Osteoblast (primary cell): ENCODE measurements around the gene ARHGAP18. TPM values are rescaled to one million over a fixed set of nuclear protein-coding genes. Genes with fewer than 3 reads are reported as not detected.

Source experiments
- DNase-seq: peaks from one replicate; pipeline ENCODE4 v3.0.0; 2011; ENCODE audit warnings: low spot score, mixed read lengths; ENCODE audit not compliant: insufficient read length; ENCODE audit errors: missing footprints
- H2AFZ ChIP-seq: 2 replicates; pipeline ENCODE4 v1.6.0; 2011; ENCODE audit warnings: mild to moderate bottlenecking, low read length
- H3K27ac ChIP-seq: 2 replicates; pipeline ENCODE4 v1.5.1; 2011; ENCODE audit warnings: mild to moderate bottlenecking, low read depth, low read length, moderate library complexity
- H3K27me3 ChIP-seq: 2 replicates; pipeline ENCODE4 v1.6.0; 2012; ENCODE audit warnings: mild to moderate bottlenecking, control low read depth, inconsistent platforms, low read length, moderate library complexity; ENCODE audit not compliant: insufficient read depth
- H3K36me3 ChIP-seq: 2 replicates; pipeline ENCODE4 v1.5.1; 2011; ENCODE audit warnings: mild to moderate bottlenecking, low read length, control low read depth, moderate library complexity; ENCODE audit not compliant: insufficient read depth
- H3K4me1 ChIP-seq: 2 replicates; pipeline ENCODE4 v1.5.1; 2011; ENCODE audit warnings: mild to moderate bottlenecking, low read length, control low read depth, moderate library complexity; ENCODE audit not compliant: insufficient read depth
- H3K4me2 ChIP-seq: 2 replicates; pipeline ENCODE4 v1.6.0; 2011; ENCODE audit warnings: mild to moderate bottlenecking, low read length; ENCODE audit not compliant: insufficient read depth
- H3K4me3 ChIP-seq: fragments of 200-600 bp; sonication (generic); 3 replicates; pipeline ENCODE4 v1.5.1; 2012; ENCODE audit warnings: mild to moderate bottlenecking, low read length, inconsistent platforms; ENCODE audit not compliant: insufficient read depth
- H3K79me2 ChIP-seq: 2 replicates; pipeline ENCODE4 v1.6.0; 2012; ENCODE audit warnings: mild to moderate bottlenecking, low read length, control low read depth, inconsistent platforms; ENCODE audit not compliant: insufficient read depth
- H3K9me3 ChIP-seq: 2 replicates; pipeline ENCODE4 v1.5.1; 2011; ENCODE audit warnings: low read depth, low read length, control low read depth
- H4K20me1 ChIP-seq: 2 replicates; pipeline ENCODE4 v1.6.0; 2012; ENCODE audit warnings: mild to moderate bottlenecking, low read length, control low read depth; ENCODE audit not compliant: insufficient read depth
- total RNA-seq: library from RNA; depleted of rRNA; stranded (reverse); fragments of >200 nt; gene quantifications from 2 replicates; pipeline ENCODE4 v1.2.3, GENCODE V29; 2012
- TF ChIP-seq, protein P1 (sequence below): IDR thresholded peaks from 2 replicates; pipeline ENCODE4 v1.5.1; 2011; ENCODE audit warnings: mild to moderate bottlenecking, low read depth, low read length, moderate library complexity; ENCODE audit errors: extremely low read depth

ARHGAP18 gene
- total RNA-seq, 1 donor, result 21.0 TPM

DNA sequence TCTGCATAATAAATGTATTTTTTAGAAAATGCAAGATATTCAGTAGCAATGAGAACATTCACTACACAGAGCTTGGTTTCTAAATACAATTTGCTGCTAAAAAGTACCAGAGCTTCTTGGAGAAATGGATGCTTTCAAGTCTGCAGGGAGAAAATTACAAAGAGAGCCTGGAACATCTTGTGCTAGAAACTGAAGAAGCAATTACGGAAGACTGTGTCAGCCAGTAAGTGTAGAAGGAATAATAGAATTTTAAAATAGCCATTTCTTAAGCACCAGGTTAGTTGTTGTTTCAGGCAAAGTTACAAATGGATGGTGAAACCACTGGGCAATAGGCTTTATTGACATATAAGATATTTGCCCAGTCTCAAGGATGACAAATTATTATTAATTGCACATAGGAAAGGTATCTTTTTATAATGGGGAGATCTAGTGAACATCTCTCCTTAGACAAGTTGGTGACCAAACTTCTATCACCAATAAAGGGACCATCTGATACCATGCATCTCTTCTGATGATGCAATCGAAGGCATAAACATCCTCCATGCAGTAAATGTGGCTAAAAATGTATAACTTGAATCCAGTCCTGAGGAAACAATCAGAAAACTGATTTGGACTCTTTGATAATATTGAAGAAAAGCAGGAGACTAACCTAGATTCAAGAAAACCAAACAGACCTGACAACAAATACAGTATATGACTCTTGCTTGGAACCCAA is 81.7 kb downstream of the ARHGAP18 start:
- Histone ChIP-seq H4K20me1 (no peaks in the 10 kb centered on the region), H3K4me2 (no peak overlapping the region), H3K36me3 (peaks cover 26% of the 10 kb centered on the region), H3K27ac (no peak overlapping the region), H3K27me3 (no peaks in the 10 kb centered on the region), H3K4me3 (no peak overlapping the region), H3K4me1 (no peaks in the 10 kb centered on the region), H3K9me3 (no peaks in the 10 kb centered on the region), H3K79me2 (peaks cover 10% of the 10 kb centered on the region), H2AFZ (no peak overlapping the region)
- no peak for DNase-seq
- TF ChIP-seq, protein P1, sequence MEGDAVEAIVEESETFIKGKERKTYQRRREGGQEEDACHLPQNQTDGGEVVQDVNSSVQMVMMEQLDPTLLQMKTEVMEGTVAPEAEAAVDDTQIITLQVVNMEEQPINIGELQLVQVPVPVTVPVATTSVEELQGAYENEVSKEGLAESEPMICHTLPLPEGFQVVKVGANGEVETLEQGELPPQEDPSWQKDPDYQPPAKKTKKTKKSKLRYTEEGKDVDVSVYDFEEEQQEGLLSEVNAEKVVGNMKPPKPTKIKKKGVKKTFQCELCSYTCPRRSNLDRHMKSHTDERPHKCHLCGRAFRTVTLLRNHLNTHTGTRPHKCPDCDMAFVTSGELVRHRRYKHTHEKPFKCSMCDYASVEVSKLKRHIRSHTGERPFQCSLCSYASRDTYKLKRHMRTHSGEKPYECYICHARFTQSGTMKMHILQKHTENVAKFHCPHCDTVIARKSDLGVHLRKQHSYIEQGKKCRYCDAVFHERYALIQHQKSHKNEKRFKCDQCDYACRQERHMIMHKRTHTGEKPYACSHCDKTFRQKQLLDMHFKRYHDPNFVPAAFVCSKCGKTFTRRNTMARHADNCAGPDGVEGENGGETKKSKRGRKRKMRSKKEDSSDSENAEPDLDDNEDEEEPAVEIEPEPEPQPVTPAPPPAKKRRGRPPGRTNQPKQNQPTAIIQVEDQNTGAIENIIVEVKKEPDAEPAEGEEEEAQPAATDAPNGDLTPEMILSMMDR, result no peak

DNA sequence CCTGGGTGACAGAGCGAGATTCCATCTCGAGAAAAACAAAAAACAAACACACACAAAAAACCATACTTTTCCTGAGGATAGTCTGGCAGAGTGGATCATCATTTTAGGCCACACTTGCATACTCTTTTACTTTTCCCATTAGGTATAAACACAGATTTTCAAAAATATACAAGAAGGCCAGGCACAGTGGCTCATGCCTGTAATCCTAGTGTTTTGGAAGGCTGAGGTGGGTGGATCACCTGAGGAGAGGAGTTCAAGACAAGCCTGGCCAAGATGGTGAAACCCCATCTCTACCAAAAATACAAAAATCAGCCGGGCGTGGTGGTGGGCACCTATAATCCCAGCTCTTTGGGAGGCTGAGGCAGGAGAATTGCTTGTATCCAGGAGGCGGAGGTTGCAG is 85.5 kb downstream of the ARHGAP18 start:
- TF ChIP-seq, protein P1, result no peak
- Histone ChIP-seq H3K4me3 (no peak overlapping the region), H3K27me3 (no peaks in the 10 kb centered on the region), H4K20me1 (no peaks in the 10 kb centered on the region), H3K9me3 (no peaks in the 10 kb centered on the region), H3K36me3 (peaks cover 25% of the 10 kb centered on the region), H3K27ac (no peak overlapping the region), H3K79me2 (peaks cover 2% of the 10 kb centered on the region), H3K4me2 (no peak overlapping the region), H3K4me1 (no peaks in the 10 kb centered on the region), H2AFZ (no peak overlapping the region)
- no peak for DNase-seq

DNA sequence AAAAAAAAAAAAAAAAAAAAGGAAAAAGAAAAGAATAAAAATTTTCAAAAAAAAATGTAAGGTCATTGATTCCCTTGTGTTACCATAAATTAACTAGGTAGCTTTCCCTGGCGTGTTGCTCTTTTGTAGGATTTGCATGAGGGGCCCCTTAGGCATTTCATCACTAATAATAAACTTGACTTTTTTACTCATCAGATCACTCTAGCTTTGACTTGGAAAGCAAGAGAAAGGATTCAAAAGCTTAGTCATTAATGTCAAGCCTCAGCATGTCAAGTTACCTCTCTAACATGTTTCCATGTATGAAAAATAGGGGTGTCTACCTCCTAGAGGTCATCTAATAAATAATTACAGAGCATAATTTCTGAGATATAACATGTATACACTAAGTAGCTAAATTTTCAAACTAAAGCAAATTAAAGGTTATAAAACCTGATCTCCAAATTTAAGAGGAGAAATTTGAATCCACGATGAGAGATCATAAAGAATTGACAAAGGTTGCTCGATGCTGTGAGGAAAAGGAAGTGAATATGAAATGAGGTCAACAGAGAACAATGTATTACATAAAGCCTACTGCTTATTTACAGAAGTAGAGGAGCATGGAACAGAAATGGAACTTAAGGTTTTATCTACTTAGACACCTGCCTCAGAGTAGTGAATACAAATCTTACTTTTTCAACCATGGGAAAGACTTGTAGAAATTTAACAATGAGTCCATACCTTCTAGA is 86.8 kb downstream of the ARHGAP18 start:
- no peak overlapping the region for H3K4me2 ChIP-seq
- TF ChIP-seq, protein P1, result no peak

DNA sequence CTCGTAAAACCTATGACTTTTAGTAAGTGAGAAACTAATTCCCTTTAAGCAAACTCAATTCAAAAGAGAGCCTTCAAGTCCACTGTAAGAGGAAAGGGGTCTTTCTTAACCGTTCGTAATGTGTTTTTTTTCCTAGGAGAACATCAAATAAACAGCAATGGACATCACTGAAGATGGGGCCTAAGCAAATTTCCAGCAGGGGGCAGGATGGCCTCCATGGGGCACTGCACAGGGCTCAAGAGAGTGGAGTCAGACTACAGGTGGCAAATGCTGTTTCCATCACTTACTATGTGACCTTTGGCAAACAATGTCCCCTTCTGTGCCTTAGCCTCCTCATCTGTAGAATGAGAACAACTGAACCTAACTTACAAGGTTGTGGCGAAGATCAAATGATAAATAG is 88.7 kb downstream of the ARHGAP18 start:
- Histone ChIP-seq H2AFZ (no peak overlapping the region), H3K4me2 (no peak overlapping the region), H4K20me1 (no peaks in the 10 kb centered on the region), H3K27ac (no peak overlapping the region), H3K4me1 (no peaks in the 10 kb centered on the region), H3K4me3 (no peak overlapping the region), H3K79me2 (peaks cover 2% of the 10 kb centered on the region), H3K9me3 (no peaks in the 10 kb centered on the region), H3K36me3 (peaks cover 18% of the 10 kb centered on the region), H3K27me3 (no peaks in the 10 kb centered on the region)
- no peak for DNase-seq
- TF ChIP-seq, protein P1, result peak; percentile 46

More for the DNA sequence above, 86.8 kb downstream of the ARHGAP18 start:
- Histone ChIP-seq H3K36me3 (peaks cover 14% of the 10 kb centered on the region), H3K27ac (no peak overlapping the region), H3K4me1 (no peaks in the 10 kb centered on the region), H4K20me1 (no peaks in the 10 kb centered on the region), H3K79me2 (no peaks in the 10 kb centered on the region), H3K9me3 (no peaks in the 10 kb centered on the region), H3K27me3 (no peaks in the 10 kb centered on the region), H2AFZ (no peak overlapping the region), H3K4me3 (no peak overlapping the region)
- no peak for DNase-seq
